Measurements from ENCODE around the gene C16orf92. TPM values are rescaled to one million over a fixed set of nuclear protein-coding genes. Genes with fewer than 3 reads are reported as not detected.

Gene C16orf92
- total RNA-seq, 1 experiment from 2014 or later = not detected

DNA sequence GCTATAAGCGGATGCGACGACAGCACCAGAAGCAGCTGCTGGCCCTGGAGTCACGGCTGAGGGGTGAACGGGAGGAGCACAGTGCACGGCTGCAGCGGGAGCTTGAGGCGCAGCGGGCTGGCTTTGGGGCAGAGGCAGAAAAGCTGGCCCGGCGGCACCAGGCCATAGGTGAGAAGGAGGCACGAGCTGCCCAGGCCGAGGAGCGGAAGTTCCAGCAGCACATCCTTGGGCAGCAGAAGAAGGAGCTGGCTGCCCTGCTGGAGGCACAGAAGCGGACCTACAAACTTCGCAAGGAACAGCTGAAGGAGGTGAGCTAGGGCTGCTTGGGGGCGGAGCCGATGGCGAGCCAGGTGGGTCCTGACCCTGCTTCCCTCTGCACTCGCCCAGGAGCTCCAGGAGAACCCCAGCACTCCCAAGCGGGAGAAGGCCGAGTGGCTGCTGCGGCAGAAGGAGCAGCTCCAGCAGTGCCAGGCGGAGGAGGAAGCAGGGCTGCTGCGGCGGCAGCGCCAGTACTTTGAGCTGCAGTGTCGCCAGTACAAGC, 37.7 kb upstream of the C16orf92 start:
- Histone ChIP-seq H3K9me3 (ENCODE audit: low read depth, low read length, poor library complexity, severe bottlenecking) (no peaks in the 10 kb centered on the region), H3K4me3 (ENCODE audit: low read depth, low read length, poor library complexity, severe bottlenecking) (no peak overlapping the region), H3K36me3 (ENCODE audit: insufficient read depth, low read length, poor library complexity, severe bottlenecking) (peaks cover 91% of the 10 kb centered on the region), H3K27me3 (replicated peaks; ENCODE audit: insufficient read depth, low read depth, low read length, poor library complexity) (no peaks in the 10 kb centered on the region), H3K27ac (ENCODE audit: low read depth, low read length, poor library complexity, severe bottlenecking) (no peak overlapping the region), H3K4me1 (ENCODE audit: insufficient read depth, low read length, poor library complexity, severe bottlenecking) (no peaks in the 10 kb centered on the region)
- TF ChIP-seq, protein P1, sequence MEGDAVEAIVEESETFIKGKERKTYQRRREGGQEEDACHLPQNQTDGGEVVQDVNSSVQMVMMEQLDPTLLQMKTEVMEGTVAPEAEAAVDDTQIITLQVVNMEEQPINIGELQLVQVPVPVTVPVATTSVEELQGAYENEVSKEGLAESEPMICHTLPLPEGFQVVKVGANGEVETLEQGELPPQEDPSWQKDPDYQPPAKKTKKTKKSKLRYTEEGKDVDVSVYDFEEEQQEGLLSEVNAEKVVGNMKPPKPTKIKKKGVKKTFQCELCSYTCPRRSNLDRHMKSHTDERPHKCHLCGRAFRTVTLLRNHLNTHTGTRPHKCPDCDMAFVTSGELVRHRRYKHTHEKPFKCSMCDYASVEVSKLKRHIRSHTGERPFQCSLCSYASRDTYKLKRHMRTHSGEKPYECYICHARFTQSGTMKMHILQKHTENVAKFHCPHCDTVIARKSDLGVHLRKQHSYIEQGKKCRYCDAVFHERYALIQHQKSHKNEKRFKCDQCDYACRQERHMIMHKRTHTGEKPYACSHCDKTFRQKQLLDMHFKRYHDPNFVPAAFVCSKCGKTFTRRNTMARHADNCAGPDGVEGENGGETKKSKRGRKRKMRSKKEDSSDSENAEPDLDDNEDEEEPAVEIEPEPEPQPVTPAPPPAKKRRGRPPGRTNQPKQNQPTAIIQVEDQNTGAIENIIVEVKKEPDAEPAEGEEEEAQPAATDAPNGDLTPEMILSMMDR (conservative IDR thresholded peaks at IDR 0.05; ENCODE audit: low read depth, low read length) = no peak
- TF ChIP-seq EZH2 (IDR thresholded peaks at IDR 0.05; ENCODE audit: borderline replicate concordance, low read depth, low read length, poor library complexity, severe bottlenecking) = no peak
- DNase-seq (ENCODE audit: low spot score) = no peak
- POLR2A ChIA-PET (ENCODE audit: low non-redundant PET) = no interaction called here
- CTCF ChIA-PET = no interaction called here
- intact Hi-C loops (cut with micrococcal nuclease; ENCODE audit: unreplicated experiment) = no loop called here
- no TSS peak for BruUV-seq (replicated peaks)

DNA sequence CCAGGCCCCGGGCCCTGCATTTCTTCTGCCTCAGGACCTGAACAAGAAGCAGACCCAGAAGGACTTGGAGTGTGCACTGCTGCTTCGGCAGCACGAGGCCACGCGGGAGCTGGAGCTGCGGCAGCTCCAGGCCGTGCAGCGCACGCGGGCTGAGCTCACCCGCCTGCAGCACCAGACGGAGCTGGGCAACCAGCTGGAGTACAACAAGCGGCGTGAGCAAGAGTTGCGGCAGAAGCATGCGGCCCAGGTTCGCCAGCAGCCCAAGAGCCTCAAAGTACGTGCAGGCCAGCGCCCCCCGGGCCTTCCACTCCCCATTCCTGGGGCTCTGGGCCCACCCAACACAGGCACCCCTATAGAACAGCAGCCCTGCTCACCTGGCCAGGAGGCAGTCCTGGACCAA, 36.8 kb upstream of the C16orf92 start:
- no TSS peak for BruUV-seq (replicated peaks)
- Histone ChIP-seq H3K4me1 (ENCODE audit: insufficient read depth, low read length, poor library complexity, severe bottlenecking) (no peaks in the 10 kb centered on the region), H3K27me3 (replicated peaks; ENCODE audit: insufficient read depth, low read depth, low read length, poor library complexity) (no peaks in the 10 kb centered on the region), H3K36me3 (ENCODE audit: insufficient read depth, low read length, poor library complexity, severe bottlenecking) (peaks cover 90% of the 10 kb centered on the region), H3K27ac (ENCODE audit: low read depth, low read length, poor library complexity, severe bottlenecking) (no peak overlapping the region), H3K4me3 (ENCODE audit: low read depth, low read length, poor library complexity, severe bottlenecking) (no peak overlapping the region), H3K9me3 (ENCODE audit: low read depth, low read length, poor library complexity, severe bottlenecking) (no peaks in the 10 kb centered on the region)
- intact Hi-C loops (cut with micrococcal nuclease; ENCODE audit: unreplicated experiment) = no loop called here
- ChIA-PET POLR2A (ENCODE audit: low non-redundant PET) (no interaction called here), CTCF (interaction anchor here (0.6 kb wide), 1 partner anchor 1038 kb away, joined by 5 read pairs; no protein-coding TSS in a partner anchor)
- TF ChIP-seq EZH2 (IDR thresholded peaks at IDR 0.05; ENCODE audit: borderline replicate concordance, low read depth, low read length, poor library complexity, severe bottlenecking) = no peak
- TF ChIP-seq, protein P1 (conservative IDR thresholded peaks at IDR 0.05; ENCODE audit: low read depth, low read length) = no peak
- no peak for DNase-seq (ENCODE audit: low spot score)

DNA sequence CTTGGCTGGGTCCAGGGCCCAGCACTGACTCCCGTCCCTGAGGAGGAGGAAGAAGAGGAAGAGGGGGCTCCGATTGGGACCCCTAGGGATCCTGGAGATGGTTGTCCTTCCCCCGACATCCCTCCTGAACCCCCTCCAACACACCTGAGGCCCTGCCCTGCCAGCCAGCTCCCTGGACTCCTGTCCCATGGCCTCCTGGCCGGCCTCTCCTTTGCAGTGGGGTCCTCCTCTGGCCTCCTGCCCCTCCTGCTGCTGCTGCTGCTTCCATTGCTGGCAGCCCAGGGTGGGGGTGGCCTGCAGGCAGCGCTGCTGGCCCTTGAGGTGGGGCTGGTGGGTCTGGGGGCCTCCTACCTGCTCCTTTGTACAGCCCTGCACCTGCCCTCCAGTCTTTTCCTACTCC, 36.1 kb upstream of the C16orf92 start:
- Histone ChIP-seq H3K4me1 (ENCODE audit: insufficient read depth, low read length, poor library complexity, severe bottlenecking) (no peaks in the 10 kb centered on the region), H3K36me3 (ENCODE audit: insufficient read depth, low read length, poor library complexity, severe bottlenecking) (peaks cover 83% of the 10 kb centered on the region), H3K4me3 (ENCODE audit: low read depth, low read length, poor library complexity, severe bottlenecking) (no peak overlapping the region), H3K9me3 (ENCODE audit: low read depth, low read length, poor library complexity, severe bottlenecking) (no peaks in the 10 kb centered on the region), H3K27me3 (replicated peaks; ENCODE audit: insufficient read depth, low read depth, low read length, poor library complexity) (no peaks in the 10 kb centered on the region), H3K27ac (ENCODE audit: low read depth, low read length, poor library complexity, severe bottlenecking) (no peak overlapping the region)
- POLR2A ChIA-PET (ENCODE audit: low non-redundant PET) = interaction anchor here (0.5 kb wide), 1 partner anchor 1158 kb away, joined by 16 read pairs; no protein-coding TSS in a partner anchor
- no peak for DNase-seq (ENCODE audit: low spot score)
- no TSS peak for BruUV-seq (replicated peaks)
- TF ChIP-seq EZH2 (IDR thresholded peaks at IDR 0.05; ENCODE audit: borderline replicate concordance, low read depth, low read length, poor library complexity, severe bottlenecking) = no peak
- TF ChIP-seq, protein P1 (conservative IDR thresholded peaks at IDR 0.05; ENCODE audit: low read depth, low read length) = no peak
- intact Hi-C loops (cut with micrococcal nuclease; ENCODE audit: unreplicated experiment) = no loop called here
- CTCF ChIA-PET = interaction anchor here (0.6 kb wide), 1 partner anchor 1039 kb away, joined by 5 read pairs; no protein-coding TSS in a partner anchor

All from A673 (cell line).